HEK293 (cell line): ENCODE measurements around the gene PJA2.

Source experiments
- CTCF ChIA-PET: fragments of 350-600 bp; formaldehyde crosslinking; extraction: SDS; loops from one replicate; lab custom pipeline; 2021; ENCODE audit warnings: antibody characterized with exemption; lab: Yijun Ruan, JAX
- POLR2A ChIA-PET: fragments of 300-600 bp; formaldehyde crosslinking; extraction: SDS; loops from one replicate; lab custom pipeline; 2020; ENCODE audit warnings: antibody characterized with exemption, inconsistent platforms; lab: Yijun Ruan, JAX
- H3K27ac ChIP-seq: fragments of 200-500 bp; sonication (Bioruptor generic); 2 replicates; pipeline ENCODE4 v1.5.1; 2014; ENCODE audit warnings: low read depth, low read length, control low read depth, inconsistent platforms; ENCODE audit errors: extremely low read depth
- H3K36me3 ChIP-seq, 2 experiments: fragments of 200-500 bp in 1 of 2; sonication (Bioruptor generic) in 1 of 2; 1 replicate in 1 of 2; 2 replicates in 1 of 2; pipeline ENCODE4 v1.5.1; 2014 to 2017; ENCODE audit warnings: inconsistent platforms in 2 of 2, low read length in 2 of 2; ENCODE audit not compliant: control insufficient read depth in 2 of 2, insufficient read depth in 1 of 2
- H3K4me1 ChIP-seq: fragments of 200-500 bp; sonication (Bioruptor generic); 2 replicates; pipeline ENCODE4 v1.5.1; 2014; ENCODE audit warnings: mild to moderate bottlenecking, low read length, inconsistent platforms; ENCODE audit not compliant: control insufficient read depth, insufficient read depth
- H3K4me3 ChIP-seq: 2 replicates; pipeline ENCODE4 v1.5.1; 2011; ENCODE audit warnings: low read depth, mild to moderate bottlenecking, control low read depth, low read length, moderate library complexity
- H3K9me3 ChIP-seq: fragments of 200-500 bp; sonication (Bioruptor generic); 2 replicates; pipeline ENCODE4 v1.5.1; 2014; ENCODE audit warnings: low read depth, low read length, inconsistent platforms; ENCODE audit not compliant: control insufficient read depth, insufficient read depth
- GLI2 ChIP-seq: fragments of 450-650 bp; formaldehyde crosslinking; IDR thresholded peaks from 2 replicates; pipeline ENCODE4; 2017; ENCODE audit warnings: missing biosample characterization, missing genetic modification characterization, low read depth, borderline replicate concordance
- IKZF3 ChIP-seq: fragments of 450-650 bp; IDR thresholded peaks from 2 replicates; pipeline ENCODE4 v1.5.0; 2018; ENCODE audit warnings: missing biosample characterization, mild to moderate bottlenecking, missing genetic modification characterization, moderate library complexity
- TRIM28 ChIP-seq: IDR thresholded peaks from 2 replicates; pipeline ENCODE4 v1.6.1; 2011; ENCODE audit warnings: low read length, control low read depth, borderline replicate concordance
- ZNF157 ChIP-seq: fragments of 450-650 bp; formaldehyde crosslinking; IDR thresholded peaks from 2 replicates; pipeline ENCODE4 v1.5.1; 2016; ENCODE audit warnings: missing biosample characterization, missing genetic modification characterization
- ZNF211 ChIP-seq: fragments of 450-650 bp; formaldehyde crosslinking; IDR thresholded peaks from 2 replicates; pipeline ENCODE4 v1.5.1; 2016; ENCODE audit warnings: low read depth, missing biosample characterization, missing genetic modification characterization
- ZNF221 ChIP-seq: fragments of 450-650 bp; formaldehyde crosslinking; IDR thresholded peaks from 2 replicates; pipeline ENCODE4 v1.5.1; 2017; ENCODE audit warnings: missing biosample characterization, missing genetic modification characterization, borderline replicate concordance
- ZNF23 ChIP-seq: fragments of 450-650 bp; formaldehyde crosslinking; IDR thresholded peaks from 2 replicates; pipeline ENCODE4 v1.5.1; 2016; ENCODE audit warnings: missing biosample characterization, missing genetic modification characterization, borderline replicate concordance
- ZNF292 ChIP-seq: fragments of 450-650 bp; formaldehyde crosslinking; IDR thresholded peaks from 2 replicates; pipeline ENCODE4 v1.5.1; 2016; ENCODE audit warnings: low read depth, missing biosample characterization, missing genetic modification characterization, borderline replicate concordance
- ZNF510 ChIP-seq: fragments of 450-650 bp; formaldehyde crosslinking; IDR thresholded peaks from 2 replicates; pipeline ENCODE4 v1.5.1; 2018; ENCODE audit warnings: mild to moderate bottlenecking, missing genetic modification characterization, missing biosample characterization; ENCODE audit not compliant: insufficient replicate concordance
- ZNF530 ChIP-seq: fragments of 450-650 bp; formaldehyde crosslinking; IDR thresholded peaks from 2 replicates; pipeline ENCODE4 v1.5.1; 2016; ENCODE audit warnings: low read depth, missing biosample characterization, missing genetic modification characterization
- ZNF596 ChIP-seq: fragments of 450-650 bp; IDR thresholded peaks from 2 replicates; pipeline ENCODE4 v1.5.0; 2018; ENCODE audit warnings: missing biosample characterization, mild to moderate bottlenecking, missing genetic modification characterization, moderate library complexity
- ZNF677 ChIP-seq: fragments of 450-650 bp; IDR thresholded peaks from 2 replicates; pipeline ENCODE4 v1.5.0; 2018; ENCODE audit warnings: missing biosample characterization, mild to moderate bottlenecking, missing genetic modification characterization, moderate library complexity
- ZNF701 ChIP-seq: fragments of 450-650 bp; formaldehyde crosslinking; IDR thresholded peaks from 2 replicates; pipeline ENCODE4 v1.5.1; 2016; ENCODE audit warnings: missing biosample characterization, missing genetic modification characterization
- ZNF785 ChIP-seq: fragments of 450-650 bp; formaldehyde crosslinking; IDR thresholded peaks from 2 replicates; pipeline ENCODE4 v1.5.1; 2016; ENCODE audit warnings: missing biosample characterization, missing genetic modification characterization
- ZSCAN16 ChIP-seq: fragments of 450-650 bp; formaldehyde crosslinking; IDR thresholded peaks from 2 replicates; pipeline ENCODE4 v1.5.1; 2016; ENCODE audit warnings: missing biosample characterization, missing genetic modification characterization
- TF ChIP-seq, protein P1 (sequence below): fragments of 450-650 bp; formaldehyde crosslinking; optimal IDR thresholded peaks from 2 replicates; pipeline ENCODE3; 2016; ENCODE audit warnings: missing biosample characterization, mild to moderate bottlenecking, missing genetic modification characterization
- TF ChIP-seq, protein P2 (sequence below): fragments of 450-650 bp; formaldehyde crosslinking; IDR thresholded peaks from 2 replicates; pipeline ENCODE4 v1.5.1; 2017; ENCODE audit warnings: missing biosample characterization, missing genetic modification characterization
- TF ChIP-seq, protein P3 (sequence below): fragments of 450-650 bp; formaldehyde crosslinking; IDR thresholded peaks from 2 replicates; pipeline ENCODE4 v1.5.1; 2017; ENCODE audit warnings: missing biosample characterization, missing genetic modification characterization
- TF ChIP-seq, protein P4 (sequence below): fragments of 450-650 bp; IDR thresholded peaks from 2 replicates; pipeline ENCODE4 v1.5.1; 2018; ENCODE audit warnings: missing biosample characterization, mild to moderate bottlenecking, missing genetic modification characterization
- TF ChIP-seq, protein P5 (sequence below): fragments of 450-650 bp; formaldehyde crosslinking; IDR thresholded peaks from 2 replicates; pipeline ENCODE4 v1.5.1; 2016; ENCODE audit warnings: missing biosample characterization, missing genetic modification characterization

Gene PJA2

DNA sequence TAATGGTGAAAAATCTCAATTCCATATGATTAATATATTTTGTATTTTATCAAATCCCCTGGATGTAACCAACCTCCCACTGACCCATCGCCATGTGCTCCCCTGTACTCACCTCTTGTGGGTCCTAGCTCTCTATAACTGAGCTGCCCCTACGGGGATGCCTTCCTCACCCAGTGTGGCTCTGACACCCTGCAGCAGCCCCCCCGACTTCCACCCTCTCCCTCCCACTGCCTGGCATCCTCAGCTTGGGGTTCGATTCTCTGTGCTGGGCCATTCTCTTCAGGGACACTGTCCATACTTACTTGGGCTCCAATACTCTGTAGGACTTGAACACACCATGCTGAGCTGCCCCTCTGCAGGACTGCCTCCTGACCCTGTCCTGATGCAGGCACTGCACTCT is 87.1 kb downstream of the PJA2 start:
- Histone ChIP-seq H3K4me3 (no peak overlapping the region), H3K9me3 (no peaks in the 10 kb centered on the region), H3K4me1 (no peaks in the 10 kb centered on the region), H3K36me3 (no peaks in the 10 kb centered on the region), H3K27ac (no peak overlapping the region)
- ChIA-PET CTCF (no interaction called here), POLR2A (no interaction called here)
- no peak for TF ChIP-seq ZNF221 (tag by site-specific recombination)
- TF ChIP-seq ZNF510 (tag by site-specific recombination), result no peak
- TF ChIP-seq, protein P1, sequence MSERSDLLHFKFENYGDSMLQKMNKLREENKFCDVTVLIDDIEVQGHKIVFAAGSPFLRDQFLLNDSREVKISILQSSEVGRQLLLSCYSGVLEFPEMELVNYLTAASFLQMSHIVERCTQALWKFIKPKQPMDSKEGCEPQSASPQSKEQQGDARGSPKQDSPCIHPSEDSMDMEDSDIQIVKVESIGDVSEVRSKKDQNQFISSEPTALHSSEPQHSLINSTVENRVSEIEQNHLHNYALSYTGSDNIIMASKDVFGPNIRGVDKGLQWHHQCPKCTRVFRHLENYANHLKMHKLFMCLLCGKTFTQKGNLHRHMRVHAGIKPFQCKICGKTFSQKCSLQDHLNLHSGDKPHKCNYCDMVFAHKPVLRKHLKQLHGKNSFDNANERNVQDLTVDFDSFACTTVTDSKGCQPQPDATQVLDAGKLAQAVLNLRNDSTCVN (tag by site-specific recombination), result no peak

DNA sequence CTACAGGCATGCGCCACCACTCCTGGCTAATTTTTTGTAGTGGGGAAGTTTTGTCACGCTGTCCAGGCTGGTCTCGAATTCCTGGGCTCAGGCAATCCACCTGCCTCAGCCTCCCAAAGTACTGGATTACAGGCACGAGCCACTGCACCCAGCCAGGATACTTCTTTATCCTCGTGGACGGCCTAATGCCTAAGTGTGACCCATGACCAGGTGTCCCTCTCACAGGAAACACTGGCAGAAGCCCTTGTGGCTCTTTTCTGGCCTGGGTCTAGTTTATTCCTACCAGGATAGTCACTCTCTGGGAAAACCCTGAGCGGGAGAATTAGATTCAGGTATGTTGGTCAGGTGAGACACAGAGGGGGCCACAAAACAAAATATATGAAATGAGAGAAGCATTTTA is 90.4 kb downstream of the PJA2 start:
- H3K4me3 ChIP-seq, result no peak overlapping the region
- no peaks in the 10 kb centered on the region for H3K9me3 ChIP-seq
- no peaks in the 10 kb centered on the region for H3K4me1 ChIP-seq
- no peak overlapping the region for H3K27ac ChIP-seq
- ChIA-PET CTCF (no interaction called here), POLR2A (no interaction called here)
- no peaks in the 10 kb centered on the region for H3K36me3 ChIP-seq
- TF ChIP-seq, protein P2, sequence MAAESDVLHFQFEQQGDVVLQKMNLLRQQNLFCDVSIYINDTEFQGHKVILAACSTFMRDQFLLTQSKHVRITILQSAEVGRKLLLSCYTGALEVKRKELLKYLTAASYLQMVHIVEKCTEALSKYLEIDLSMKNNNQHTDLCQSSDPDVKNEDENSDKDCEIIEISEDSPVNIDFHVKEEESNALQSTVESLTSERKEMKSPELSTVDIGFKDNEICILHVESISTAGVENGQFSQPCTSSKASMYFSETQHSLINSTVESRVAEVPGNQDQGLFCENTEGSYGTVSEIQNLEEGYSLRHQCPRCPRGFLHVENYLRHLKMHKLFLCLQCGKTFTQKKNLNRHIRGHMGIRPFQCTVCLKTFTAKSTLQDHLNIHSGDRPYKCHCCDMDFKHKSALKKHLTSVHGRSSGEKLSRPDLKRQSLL (tag by site-specific recombination), result no peak
- TF ChIP-seq ZNF677 (tag by site-specific recombination) (no peak), ZNF23 (no peak), ZNF701 (no peak)
- TF ChIP-seq, protein P3, sequence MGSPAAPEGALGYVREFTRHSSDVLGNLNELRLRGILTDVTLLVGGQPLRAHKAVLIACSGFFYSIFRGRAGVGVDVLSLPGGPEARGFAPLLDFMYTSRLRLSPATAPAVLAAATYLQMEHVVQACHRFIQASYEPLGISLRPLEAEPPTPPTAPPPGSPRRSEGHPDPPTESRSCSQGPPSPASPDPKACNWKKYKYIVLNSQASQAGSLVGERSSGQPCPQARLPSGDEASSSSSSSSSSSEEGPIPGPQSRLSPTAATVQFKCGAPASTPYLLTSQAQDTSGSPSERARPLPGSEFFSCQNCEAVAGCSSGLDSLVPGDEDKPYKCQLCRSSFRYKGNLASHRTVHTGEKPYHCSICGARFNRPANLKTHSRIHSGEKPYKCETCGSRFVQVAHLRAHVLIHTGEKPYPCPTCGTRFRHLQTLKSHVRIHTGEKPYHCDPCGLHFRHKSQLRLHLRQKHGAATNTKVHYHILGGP, result no peak
- TF ChIP-seq, protein P4, sequence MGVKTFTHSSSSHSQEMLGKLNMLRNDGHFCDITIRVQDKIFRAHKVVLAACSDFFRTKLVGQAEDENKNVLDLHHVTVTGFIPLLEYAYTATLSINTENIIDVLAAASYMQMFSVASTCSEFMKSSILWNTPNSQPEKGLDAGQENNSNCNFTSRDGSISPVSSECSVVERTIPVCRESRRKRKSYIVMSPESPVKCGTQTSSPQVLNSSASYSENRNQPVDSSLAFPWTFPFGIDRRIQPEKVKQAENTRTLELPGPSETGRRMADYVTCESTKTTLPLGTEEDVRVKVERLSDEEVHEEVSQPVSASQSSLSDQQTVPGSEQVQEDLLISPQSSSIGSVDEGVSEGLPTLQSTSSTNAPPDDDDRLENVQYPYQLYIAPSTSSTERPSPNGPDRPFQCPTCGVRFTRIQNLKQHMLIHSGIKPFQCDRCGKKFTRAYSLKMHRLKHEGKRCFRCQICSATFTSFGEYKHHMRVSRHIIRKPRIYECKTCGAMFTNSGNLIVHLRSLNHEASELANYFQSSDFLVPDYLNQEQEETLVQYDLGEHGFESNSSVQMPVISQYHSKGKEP, result no peak
- TF ChIP-seq, protein P1 (tag by site-specific recombination), result no peak

DNA sequence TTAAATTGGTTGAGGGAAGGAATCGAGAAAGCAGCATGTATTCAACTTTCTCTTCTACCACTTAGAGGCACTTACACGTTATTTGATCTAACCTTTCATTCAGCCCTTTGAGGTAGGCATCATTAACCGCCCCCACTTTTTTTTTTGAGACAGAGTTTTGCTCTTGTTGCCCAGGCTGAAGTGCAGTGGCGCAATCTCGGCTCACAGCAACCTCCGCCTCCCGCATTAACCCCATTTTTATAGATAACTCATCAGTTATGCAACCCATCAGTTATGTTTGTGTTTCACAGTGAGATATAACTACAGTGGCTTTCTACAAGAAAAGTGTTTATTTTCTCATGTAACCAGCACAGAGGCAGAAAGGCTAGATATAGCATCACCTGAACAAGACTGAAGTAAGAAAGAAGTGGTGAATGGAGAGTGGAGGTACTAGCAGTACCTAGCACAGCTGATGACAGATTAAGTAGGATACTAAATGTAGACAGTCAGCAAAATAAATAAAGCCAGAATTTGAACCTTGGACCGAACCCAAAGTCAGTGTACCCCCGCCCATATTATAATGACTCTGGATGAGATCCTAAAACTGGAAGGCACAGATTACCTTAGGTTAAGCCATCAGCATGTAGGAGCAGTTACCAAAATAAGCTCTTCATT is 91.2 kb downstream of the PJA2 start:
- H3K4me1 ChIP-seq, result no peaks in the 10 kb centered on the region
- H3K4me3 ChIP-seq, result no peak overlapping the region
- POLR2A ChIA-PET, result no interaction called here
- no peak for TF ChIP-seq ZNF596 (tag by site-specific recombination)
- TF ChIP-seq GLI2, result no peak
- TF ChIP-seq IKZF3 (tag by site-specific recombination), result no peak
- no peak for TF ChIP-seq ZNF211 (tag by site-specific recombination)
- no peak for TF ChIP-seq TRIM28
- TF ChIP-seq ZNF530 (tag by site-specific recombination), result no peak
- TF ChIP-seq ZSCAN16, result no peak
- TF ChIP-seq ZNF292 (tag by site-specific recombination), result no peak
- TF ChIP-seq ZNF157 (tag by site-specific recombination), result no peak
- TF ChIP-seq, protein P5, sequence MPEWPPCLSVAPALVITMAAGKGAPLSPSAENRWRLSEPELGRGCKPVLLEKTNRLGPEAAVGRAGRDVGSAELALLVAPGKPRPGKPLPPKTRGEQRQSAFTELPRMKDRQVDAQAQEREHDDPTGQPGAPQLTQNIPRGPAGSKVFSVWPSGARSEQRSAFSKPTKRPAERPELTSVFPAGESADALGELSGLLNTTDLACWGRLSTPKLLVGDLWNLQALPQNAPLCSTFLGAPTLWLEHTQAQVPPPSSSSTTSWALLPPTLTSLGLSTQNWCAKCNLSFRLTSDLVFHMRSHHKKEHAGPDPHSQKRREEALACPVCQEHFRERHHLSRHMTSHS (tag by site-specific recombination), result no peak
- no peak for TF ChIP-seq ZNF785 (tag by site-specific recombination)
- TF ChIP-seq, all 188 proteins: peak for 0
- Histone ChIP-seq H3K27ac (no peak overlapping the region), H3K9me3 (no peaks in the 10 kb centered on the region), H3K36me3 (no peaks in the 10 kb centered on the region)
- CTCF ChIA-PET, result interaction anchor here (0.7 kb wide), 1 partner anchor 228 kb away, joined by 3 read pairs; no protein-coding TSS in a partner anchor
